ENCODE data around the gene CRPPA. TPM values are rescaled to one million over a fixed set of nuclear protein-coding genes. Genes with fewer than 3 reads are reported as not detected.

The CRPPA gene
- total RNA-seq, 3 donors from 2014 or later (not counting 1 experiment from before 2014, with no cell fraction given): 2.1 to 4.7 (median 2.5) TPM

GRCh38 chr7:16428182-16428581 lies 6.8 kb upstream of the CRPPA start:
- Mint-ChIP-seq H3K36me3 (no peaks in the 10 kb centered on the region), H3K27me3 (ENCODE audit: low read depth in 2 of 2) (peaks cover 0 to 8% of the 10 kb centered on the region in 2 donors), H3K4me3 (no peak overlapping the region), H3K4me1 (peaks cover 9 to 10% of the 10 kb centered on the region in 2 donors), H3K27ac (no peak overlapping the region), H3K9me3 (no peaks in the 10 kb centered on the region)
- H3K27me3 ChIP-seq (ENCODE audit: control insufficient read depth, insufficient read depth, low read length): peaks cover 2% of the 10 kb centered on the region
- no peak overlapping the region for H3K27ac ChIP-seq (ENCODE audit: low read length)
- no peaks in the 10 kb centered on the region for H3K4me1 ChIP-seq (ENCODE audit: control insufficient read depth, insufficient read depth, low read length)
- intact Hi-C loops (cut with micrococcal nuclease): no loop called here
- no peak overlapping the region for H3K4me3 ChIP-seq (ENCODE audit: low read length)
- H3K36me3 ChIP-seq (ENCODE audit: control insufficient read depth, insufficient read depth, low read length): no peaks in the 10 kb centered on the region
- TF ChIP-seq, protein P1, sequence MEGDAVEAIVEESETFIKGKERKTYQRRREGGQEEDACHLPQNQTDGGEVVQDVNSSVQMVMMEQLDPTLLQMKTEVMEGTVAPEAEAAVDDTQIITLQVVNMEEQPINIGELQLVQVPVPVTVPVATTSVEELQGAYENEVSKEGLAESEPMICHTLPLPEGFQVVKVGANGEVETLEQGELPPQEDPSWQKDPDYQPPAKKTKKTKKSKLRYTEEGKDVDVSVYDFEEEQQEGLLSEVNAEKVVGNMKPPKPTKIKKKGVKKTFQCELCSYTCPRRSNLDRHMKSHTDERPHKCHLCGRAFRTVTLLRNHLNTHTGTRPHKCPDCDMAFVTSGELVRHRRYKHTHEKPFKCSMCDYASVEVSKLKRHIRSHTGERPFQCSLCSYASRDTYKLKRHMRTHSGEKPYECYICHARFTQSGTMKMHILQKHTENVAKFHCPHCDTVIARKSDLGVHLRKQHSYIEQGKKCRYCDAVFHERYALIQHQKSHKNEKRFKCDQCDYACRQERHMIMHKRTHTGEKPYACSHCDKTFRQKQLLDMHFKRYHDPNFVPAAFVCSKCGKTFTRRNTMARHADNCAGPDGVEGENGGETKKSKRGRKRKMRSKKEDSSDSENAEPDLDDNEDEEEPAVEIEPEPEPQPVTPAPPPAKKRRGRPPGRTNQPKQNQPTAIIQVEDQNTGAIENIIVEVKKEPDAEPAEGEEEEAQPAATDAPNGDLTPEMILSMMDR (IDR thresholded peaks at IDR 0.05): no peak
- ATAC-seq (no peak), DNase-seq (no peak)
- H3K9me3 ChIP-seq (ENCODE audit: control insufficient read depth, insufficient read depth, low read length): no peaks in the 10 kb centered on the region

- Histone ChIP-seq H3K4me1 (ENCODE audit: control insufficient read depth, insufficient read depth, low read length) (peaks cover 15% of the 10 kb centered on the region), H3K27me3 (ENCODE audit: control insufficient read depth, insufficient read depth, low read length) (no peaks in the 10 kb centered on the region), H3K9me3 (ENCODE audit: control insufficient read depth, insufficient read depth, low read length) (no peaks in the 10 kb centered on the region), H3K36me3 (ENCODE audit: control insufficient read depth, insufficient read depth, low read length) (no peaks in the 10 kb centered on the region), H3K4me3 (ENCODE audit: low read length) (no peak overlapping the region), H3K27ac (ENCODE audit: low read length) (no peak overlapping the region)
- no peak for DNase-seq
- Mint-ChIP-seq H3K4me3 (no peak overlapping the region), H3K4me1 (peaks cover 23 to 25% of the 10 kb centered on the region in 2 donors), H3K27me3 (ENCODE audit: low read depth in 2 of 2) (peaks cover 0 to 8% of the 10 kb centered on the region in 2 donors), H3K9me3 (no peaks in the 10 kb centered on the region), H3K27ac (no peak overlapping the region), H3K36me3 (no peaks in the 10 kb centered on the region)
- TF ChIP-seq, protein P1 (IDR thresholded peaks at IDR 0.05): no peak
- intact Hi-C loops (cut with micrococcal nuclease): no loop called here
- WGBS (ENCODE audit: insufficient coverage): no CpG with 5 or more reads among the region's 1 CpG
- no peak for ATAC-seq
These were observed 2.4 kb upstream of the CRPPA start for GRCh38 chr7:16423761-16424160.

DNA sequence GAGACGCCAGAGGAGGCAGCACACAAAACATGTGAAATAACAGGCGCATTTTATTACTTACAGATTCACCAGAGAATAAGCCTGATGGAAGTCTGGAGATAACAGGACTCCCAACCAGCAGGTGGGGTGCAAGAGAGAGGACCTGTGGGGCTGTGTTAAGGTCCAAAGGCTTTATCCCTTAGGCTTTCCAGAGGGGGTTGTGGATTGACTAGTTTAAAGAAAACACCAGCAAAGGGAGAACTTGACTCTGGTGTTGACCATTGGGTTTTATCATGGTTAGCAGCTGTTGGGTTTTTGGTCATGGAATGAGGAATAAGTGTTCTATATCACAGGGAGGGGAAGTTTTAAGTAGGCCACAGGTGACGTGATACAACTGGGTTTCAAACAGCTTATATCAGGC lies 1.6 kb upstream of the CRPPA start:
- DNase-seq: no peak
- no peaks in the 10 kb centered on the region for H3K9me3 ChIP-seq (ENCODE audit: control insufficient read depth, insufficient read depth, low read length)
- no peaks in the 10 kb centered on the region for H3K27me3 ChIP-seq (ENCODE audit: control insufficient read depth, insufficient read depth, low read length)
- Mint-ChIP-seq H3K36me3 (no peaks in the 10 kb centered on the region), H3K9me3 (no peaks in the 10 kb centered on the region), H3K4me1 (peaks cover 17 to 21% of the 10 kb centered on the region in 2 donors), H3K4me3 (peak overlapping the region; percentile 76), H3K27me3 (ENCODE audit: low read depth in 2 of 2) (peaks cover 0 to 8% of the 10 kb centered on the region in 2 donors), H3K27ac (peak overlapping the region in 1 of 2 donors; percentile 62)
- TF ChIP-seq, protein P1 (IDR thresholded peaks at IDR 0.05): no peak
- H3K4me3 ChIP-seq (ENCODE audit: low read length): no peak overlapping the region
- H3K36me3 ChIP-seq (ENCODE audit: control insufficient read depth, insufficient read depth, low read length): no peaks in the 10 kb centered on the region
- intact Hi-C loops (cut with micrococcal nuclease): no loop called here
- peaks cover 15% of the 10 kb centered on the region for H3K4me1 ChIP-seq (ENCODE audit: control insufficient read depth, insufficient read depth, low read length)
- no peak overlapping the region for H3K27ac ChIP-seq (ENCODE audit: low read length)
- 90% methylated on average over 3 of the region's 3 CpGs for WGBS (ENCODE audit: insufficient coverage)
- no peak for ATAC-seq

GRCh38 chr7:16422103-16422435 lies 731 bp upstream of the CRPPA start:
- peak overlapping the region; percentile 62 to 85 for H3K27ac Mint-ChIP-seq
- DNase-seq (no peak), ATAC-seq (no peak)
- no peaks in the 10 kb centered on the region for H3K9me3 Mint-ChIP-seq
- no peaks in the 10 kb centered on the region for H3K9me3 ChIP-seq (ENCODE audit: control insufficient read depth, insufficient read depth, low read length)
- TF ChIP-seq, protein P1 (IDR thresholded peaks at IDR 0.05): no peak
- no peak overlapping the region for H3K4me3 ChIP-seq (ENCODE audit: low read length)
- intact Hi-C loops (cut with micrococcal nuclease): no loop called here
- H3K4me1 Mint-ChIP-seq: peaks cover 17 to 21% of the 10 kb centered on the region in 2 donors
- H3K4me1 ChIP-seq (ENCODE audit: control insufficient read depth, insufficient read depth, low read length): peaks cover 15% of the 10 kb centered on the region
- H3K27me3 Mint-ChIP-seq (ENCODE audit: low read depth in 2 of 2): peaks cover 0 to 8% of the 10 kb centered on the region in 2 donors
- no peak overlapping the region for H3K27ac ChIP-seq (ENCODE audit: low read length)
- H3K27me3 ChIP-seq (ENCODE audit: control insufficient read depth, insufficient read depth, low read length): no peaks in the 10 kb centered on the region
- H3K4me3 Mint-ChIP-seq: peak overlapping the region; percentile 76
- H3K36me3 ChIP-seq (ENCODE audit: control insufficient read depth, insufficient read depth, low read length): no peaks in the 10 kb centered on the region
- no peaks in the 10 kb centered on the region for H3K36me3 Mint-ChIP-seq
- WGBS (ENCODE audit: insufficient coverage): no CpG with 5 or more reads among the region's 1 CpG

All from natural killer cell (primary cell).